ENCODE results near the gene ZBTB40. TPM values are rescaled to one million over a fixed set of nuclear protein-coding genes. Genes with fewer than 3 reads are reported as not detected.

Gene ZBTB40
- total RNA-seq, 1 experiment from 2014 or later = 16.3 TPM

DNA sequence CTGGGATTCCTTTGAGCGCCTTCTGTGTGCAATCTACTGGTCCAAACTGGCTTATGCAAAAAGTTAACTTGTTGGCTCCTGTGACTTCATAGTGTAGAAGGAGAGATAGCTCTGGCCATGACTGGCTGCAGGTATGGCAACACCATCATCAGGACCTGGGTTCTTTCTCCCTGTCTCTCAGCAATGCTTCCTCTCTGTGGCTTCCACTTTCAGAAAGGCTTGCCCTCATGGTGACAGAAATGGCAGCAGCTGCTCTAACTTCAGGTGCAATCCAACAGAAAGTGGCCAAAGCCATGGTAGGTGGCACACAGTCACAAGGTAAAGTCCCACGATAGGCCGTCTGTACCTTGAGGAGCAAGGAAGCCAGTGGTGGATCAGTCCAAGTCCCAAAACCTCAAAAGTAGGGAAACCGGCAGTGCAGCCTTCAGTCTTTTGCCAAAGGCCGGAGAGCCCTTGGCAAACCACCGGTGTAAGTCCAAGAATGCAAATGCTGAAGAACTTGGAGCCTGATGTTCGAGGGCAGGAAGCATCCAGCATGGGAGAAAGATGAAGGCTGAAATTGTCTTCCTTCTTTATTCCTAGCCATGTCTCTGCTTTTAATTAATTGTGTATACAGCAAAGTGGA is 45.0 kb downstream of the ZBTB40 start:
- no peak overlapping the region for H3K4me3 Mint-ChIP-seq
- no peak for DNase-seq
- Histone ChIP-seq H3K27me3 (ENCODE audit: insufficient read depth, low read length) (no peaks in the 10 kb centered on the region; the same call in 1 of the 2 replicates), H3K23ac (ENCODE audit: insufficient read length, low read depth, low read length) (no peak overlapping the region), H3K4me2 (ENCODE audit: insufficient read depth, insufficient read length, low read length) (no peak overlapping the region), H4K5ac (ENCODE audit: insufficient read length, low read depth, low read length) (no peak overlapping the region), H3K4me1 (ENCODE audit: insufficient read depth, low read length) (peaks cover 3% of the 10 kb centered on the region; the same call in 1 of the 2 replicates), H3K9me3 (ENCODE audit: control insufficient read depth, low read depth, low read length) (no peaks in the 10 kb centered on the region), H3K27ac (ENCODE audit: insufficient read length, low read depth, low read length) (no peak overlapping the region), H2AK5ac (ENCODE audit: insufficient read length, low read length) (no peak overlapping the region), H3K56ac (ENCODE audit: insufficient read length, low read depth, low read length) (no peak overlapping the region), H4K91ac (ENCODE audit: insufficient read length, low read depth, low read length) (no peak overlapping the region), H2BK12ac (ENCODE audit: insufficient read length, low read depth, low read length) (no peak overlapping the region), H3K79me1 (ENCODE audit: insufficient read depth, low read depth, low read length, poor library complexity, severe bottlenecking) (no peaks in the 10 kb centered on the region), H3K23me2 (ENCODE audit: insufficient read length, low read depth, low read length, poor library complexity, severe bottlenecking) (no peaks in the 10 kb centered on the region), H2BK20ac (ENCODE audit: low read depth, low read length, poor library complexity, severe bottlenecking) (no peak overlapping the region), H2AFZ (ENCODE audit: low read length) (no peak overlapping the region), H3T11ph (ENCODE audit: low read length) (no peak overlapping the region), H3K9ac (ENCODE audit: extremely low read depth, insufficient read length, low read length) (no peak overlapping the region), H3K18ac (ENCODE audit: insufficient read length, low read depth, low read length) (no peak overlapping the region), H3K79me2 (ENCODE audit: insufficient read depth, low read length) (no peaks in the 10 kb centered on the region), H2BK120ac (ENCODE audit: low read depth, low read length, poor library complexity, severe bottlenecking) (no peak overlapping the region), H4K20me1 (ENCODE audit: control insufficient read depth, insufficient read depth, insufficient read length) (peaks cover 3% of the 10 kb centered on the region), H2BK15ac (ENCODE audit: low read depth, low read length) (no peak overlapping the region), H3K14ac (ENCODE audit: insufficient read depth, low read length) (no peak overlapping the region), H4K8ac (replicated peaks; ENCODE audit: insufficient read length, low read depth, low read length) (no peak overlapping the region), H3K4ac (ENCODE audit: low read depth, low read length) (no peak overlapping the region), H2BK5ac (ENCODE audit: insufficient read length, low read length) (no peak overlapping the region)
- H3K36me3 Mint-ChIP-seq (ENCODE audit: insufficient read depth in 1 of 3, low read depth in 3 of 3) = peaks cover 1 to 18% (median 4%) of the 10 kb centered on the region in 3 experiments; a peak in 2 of 7 replicates
- H3K9me3 Mint-ChIP-seq = no peaks in the 10 kb centered on the region
- H3K27ac Mint-ChIP-seq = no peak overlapping the region
- TF ChIP-seq CTCF (conservative IDR thresholded peaks at IDR 0.05) = no peak
- no peaks in the 10 kb centered on the region; the same call in 1 of the 2 replicates for H3K27me3 Mint-ChIP-seq (ENCODE audit: low read depth)
- no CpG with 5 or more reads among the region's 7 CpGs for WGBS (ENCODE audit: extremely low coverage, insufficient read length, low lambda C conversion rate)
- H3K4me1 Mint-ChIP-seq = peaks cover 17 to 18% of the 10 kb centered on the region in 2 experiments
